Neutrophil (primary cell): ENCODE data around the gene C11orf52.
"Not testable (repeated sequence)": the region's sequence is repeated elsewhere in the genome, so short reads cannot be mapped to it uniquely, and the experiment has no call there.

Source experiments
- H3K27ac ChIP-seq: fragments of 200-600 bp; sonication (generic); 2 replicates; pipeline ENCODE4 v1.5.1; 2016; ENCODE audit warnings: mild to moderate bottlenecking, moderate library complexity
- H3K27me3 ChIP-seq: fragments of 200-600 bp; sonication (generic); 2 replicates; pipeline ENCODE4 v1.6.0; 2016; ENCODE audit warnings: mild to moderate bottlenecking
- H3K36me3 ChIP-seq: fragments of 200-600 bp; sonication (generic); 2 replicates; pipeline ENCODE4 v1.5.1; 2017
- H3K4me1 ChIP-seq, 2 experiments: fragments of 200-600 bp in 1 of 2; sonication (generic) in 1 of 2; 1 replicate in 1 of 2; 2 replicates in 1 of 2; pipeline versions ENCODE4 v1.5.1 to v1.6.1; 2013 to 2016; ENCODE audit warnings: low read depth in 1 of 2, low read length in 1 of 2, mild to moderate bottlenecking in 1 of 2, moderate library complexity in 1 of 2; ENCODE audit not compliant: control insufficient read depth in 1 of 2, insufficient read depth in 1 of 2
- H3K4me3 ChIP-seq, 2 experiments: fragments of 200-600 bp in 1 of 2; sonication (generic) in 1 of 2; 1 replicate in 1 of 2; 2 replicates in 1 of 2; pipeline ENCODE4 v1.5.1; 2013 to 2016; ENCODE audit warnings: low read depth in 1 of 2, low read length in 1 of 2, mild to moderate bottlenecking in 1 of 2, moderate library complexity in 1 of 2
- H3K9me3 ChIP-seq: fragments of 200-600 bp; sonication (generic); 2 replicates; pipeline ENCODE4 v1.5.1; 2016
- CTCF ChIP-seq: fragments of 200-600 bp; sonication (generic); IDR thresholded peaks from 2 replicates; pipeline ENCODE4 v1.5.1; 2016; ENCODE audit warnings: antibody characterized with exemption

Gene C11orf52

GRCh38 chr11:111930472-111930871, 11.8 kb downstream of the C11orf52 start:
- Histone ChIP-seq H3K4me3 (no peak overlapping the region), H3K27ac (no peak overlapping the region), H3K4me1 (peaks cover 17 to 19% of the 10 kb centered on the region in 2 experiments), H3K9me3 (no peaks in the 10 kb centered on the region), H3K36me3 (no peaks in the 10 kb centered on the region), H3K27me3 (no peaks in the 10 kb centered on the region)
- no peak for TF ChIP-seq CTCF

- Histone ChIP-seq H3K4me1 (peaks cover 19 to 21% of the 10 kb centered on the region in 2 experiments), H3K36me3 (no peaks in the 10 kb centered on the region), H3K4me3 (no peak overlapping the region), H3K9me3 (no peaks in the 10 kb centered on the region), H3K27ac (no peak overlapping the region), H3K27me3 (peaks cover 9% of the 10 kb centered on the region)
- TF ChIP-seq CTCF: no peak
Measured at GRCh38 chr11:111932611-111932950, 13.9 kb downstream of the C11orf52 start.

- not testable (repeated sequence) for H3K36me3 ChIP-seq, H3K9me3 ChIP-seq, H3K27ac ChIP-seq, H3K4me3 ChIP-seq
- Histone ChIP-seq H3K4me1 (peaks cover 21 to 22% of the 10 kb centered on the region in 2 experiments), H3K27me3 (peaks cover 15% of the 10 kb centered on the region)
Measured at GRCh38 chr11:111933176-111933575, 14.5 kb downstream of the C11orf52 start.

- Histone ChIP-seq H3K4me1 (peaks cover 27 to 29% of the 10 kb centered on the region in 2 experiments), H3K27ac (no peak overlapping the region)
- TF ChIP-seq CTCF: no peak
Measured at GRCh38 chr11:111933872-111934271, 15.2 kb downstream of the C11orf52 start.

GRCh38 chr11:111934306-111934705, 15.6 kb downstream of the C11orf52 start:
- Histone ChIP-seq H3K27ac (no peak overlapping the region), H3K9me3 (no peaks in the 10 kb centered on the region), H3K4me3 (no peak overlapping the region), H3K36me3 (no peaks in the 10 kb centered on the region), H3K4me1 (peaks cover 29% of the 10 kb centered on the region in 2 experiments), H3K27me3 (peaks cover 21% of the 10 kb centered on the region)
- TF ChIP-seq CTCF: no peak

More at GRCh38 chr11:111933872-111934271, 15.2 kb downstream of the C11orf52 start:
- no peaks in the 10 kb centered on the region for H3K9me3 ChIP-seq
- no peak overlapping the region for H3K4me3 ChIP-seq
- H3K27me3 ChIP-seq: peaks cover 21% of the 10 kb centered on the region
- H3K36me3 ChIP-seq: no peaks in the 10 kb centered on the region

GRCh38 chr11:111935317-111936039, 16.8 kb downstream of the C11orf52 start:
- Histone ChIP-seq H3K27ac (no peak overlapping the region), H3K27me3 (peaks cover 21% of the 10 kb centered on the region), H3K4me1 (peaks cover 29% of the 10 kb centered on the region in 2 experiments), H3K4me3 (no peak overlapping the region), H3K36me3 (no peaks in the 10 kb centered on the region), H3K9me3 (no peaks in the 10 kb centered on the region)
- no peak for TF ChIP-seq CTCF
